Ramos (cell line): ENCODE results near the gene SHB.

Experiments
- in situ Hi-C: fragments of 300-500 bp; cut with MboI; formaldehyde crosslinking; loops from one replicate; pipeline ENCODE4 v1.14.3; 2022; ENCODE audit warnings: low sequenced_read_pairs; ENCODE audit not compliant: unreplicated experiment

SHB gene

GRCh38 chr9:38089387-38090165 lies 20.5 kb upstream of the SHB start:
- in situ Hi-C loops = no loop called here

GRCh38 chr9:38088006-38088925 lies 19.2 kb upstream of the SHB start:
- in situ Hi-C loops = no loop called here

DNA sequence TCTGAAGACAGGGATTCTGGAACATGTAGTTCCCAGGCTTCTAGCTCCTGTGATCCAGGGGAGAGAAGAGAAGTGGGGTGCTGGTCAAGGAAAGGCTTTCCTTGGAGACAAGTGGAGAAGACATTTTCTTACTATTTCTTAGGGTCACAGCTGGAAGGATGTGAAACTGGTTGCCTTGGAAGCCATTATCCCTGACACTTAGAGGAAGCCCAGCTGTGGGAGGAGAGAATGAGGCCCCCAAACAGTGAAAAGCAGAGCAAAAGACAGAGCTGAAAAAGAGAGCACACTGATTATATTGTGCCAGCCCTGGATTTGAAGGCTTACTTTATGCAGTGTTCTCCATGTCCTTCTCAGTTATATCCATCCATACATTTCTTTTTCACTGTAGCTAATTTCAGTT lies 17.5 kb upstream of the SHB start:
- in situ Hi-C loops = no loop called here

GRCh38 chr9:38085308-38085707 lies 16.3 kb upstream of the SHB start:
- in situ Hi-C loops = no loop called here

DNA sequence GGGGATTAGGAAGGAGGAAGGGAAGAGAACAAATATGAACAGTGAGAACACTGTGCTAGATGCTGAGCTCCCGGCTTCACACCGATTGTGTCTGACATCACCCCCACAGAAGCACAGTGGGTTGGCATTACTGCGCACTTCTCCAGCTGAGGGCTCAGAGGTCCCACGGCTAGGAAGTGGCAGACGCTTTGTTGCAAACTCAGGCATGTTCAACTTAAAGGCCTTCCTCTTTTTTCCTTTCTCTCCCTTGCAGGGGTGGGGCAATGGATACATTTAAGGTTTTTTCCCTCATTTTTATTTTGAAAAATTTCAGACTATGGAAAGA lies 15.5 kb upstream of the SHB start:
- in situ Hi-C loops = no loop called here

GRCh38 chr9:38083858-38084555 lies 15.0 kb upstream of the SHB start:
- in situ Hi-C loops = no loop called here

DNA sequence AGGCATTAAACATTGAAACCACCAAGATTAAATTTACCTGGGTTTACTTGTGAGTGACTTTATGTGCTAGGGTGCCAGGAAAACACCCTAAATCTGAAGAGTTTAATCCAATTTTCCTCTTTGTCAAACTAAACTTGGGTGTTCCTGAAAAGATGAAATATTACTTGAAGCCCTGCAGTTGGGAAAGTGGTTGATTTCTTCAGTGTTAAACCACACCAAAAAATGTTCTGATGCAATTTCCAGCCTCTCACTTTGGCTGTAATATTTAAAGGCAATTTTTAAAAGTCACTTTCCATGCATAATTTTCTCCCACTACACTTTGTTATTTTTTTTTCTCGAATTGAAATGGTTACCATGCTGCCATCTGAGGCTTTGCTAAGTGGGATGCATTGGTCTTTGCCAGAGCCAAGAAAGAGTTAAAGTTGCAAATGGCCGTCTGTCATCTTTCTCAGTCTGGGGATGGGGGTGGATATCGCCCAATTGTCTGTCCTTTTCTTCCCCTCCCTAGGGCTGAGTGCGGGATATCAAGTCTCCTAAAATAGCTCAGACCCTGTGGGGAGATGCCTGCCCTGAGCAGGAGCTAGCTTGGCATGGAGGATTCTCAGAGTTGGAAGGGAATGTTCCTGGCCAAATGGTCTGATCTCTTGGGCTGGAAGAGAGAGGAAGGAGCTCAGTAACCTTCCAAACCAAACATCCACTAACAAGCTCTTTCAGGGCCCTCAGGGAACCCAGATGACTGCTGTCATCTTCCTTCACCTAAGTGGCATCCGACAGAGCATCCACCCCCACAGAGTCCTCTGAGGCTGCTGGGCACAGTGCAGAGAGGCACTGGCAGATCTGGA lies 13.6 kb upstream of the SHB start:
- in situ Hi-C loops = no loop called here

DNA sequence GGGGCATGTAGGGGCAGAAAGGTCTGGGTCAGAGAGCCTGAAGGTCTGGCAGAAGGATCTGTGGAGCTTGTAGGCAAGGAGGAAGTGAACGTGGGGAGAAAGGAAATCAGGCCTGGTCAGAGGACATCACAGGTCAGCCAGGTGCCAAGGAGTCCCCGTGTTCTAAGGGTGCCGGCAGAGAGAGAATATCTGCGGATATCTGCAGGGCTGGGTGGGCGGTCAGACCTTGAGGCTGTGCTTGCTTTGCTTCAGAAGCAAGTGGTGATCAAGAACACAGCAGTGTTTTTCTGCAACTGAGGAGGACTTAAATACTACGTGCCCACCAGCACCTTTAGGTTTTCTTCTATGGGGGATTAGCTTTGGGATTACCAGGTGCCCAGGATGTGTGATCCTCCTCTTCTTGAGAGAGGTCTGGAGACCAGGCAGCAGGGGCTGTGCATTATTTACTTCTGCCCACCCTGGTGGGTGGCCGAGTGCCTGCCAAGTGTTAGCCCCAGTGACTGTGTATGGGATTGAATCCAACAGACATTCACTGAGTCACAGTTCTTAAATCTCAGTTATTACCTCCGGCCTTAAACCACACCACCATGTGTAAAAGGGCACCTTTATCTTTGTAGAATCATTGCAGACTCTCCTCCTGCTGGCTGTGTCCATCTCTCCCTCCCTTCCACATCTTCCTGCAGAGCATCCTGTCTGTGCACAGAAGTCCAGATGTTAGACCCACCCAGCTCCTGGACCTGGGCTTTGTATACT lies 12.5 kb upstream of the SHB start:
- in situ Hi-C loops = no loop called here

GRCh38 chr9:38079461-38080031 lies 10.5 kb upstream of the SHB start:
- in situ Hi-C loops = no loop called here

DNA sequence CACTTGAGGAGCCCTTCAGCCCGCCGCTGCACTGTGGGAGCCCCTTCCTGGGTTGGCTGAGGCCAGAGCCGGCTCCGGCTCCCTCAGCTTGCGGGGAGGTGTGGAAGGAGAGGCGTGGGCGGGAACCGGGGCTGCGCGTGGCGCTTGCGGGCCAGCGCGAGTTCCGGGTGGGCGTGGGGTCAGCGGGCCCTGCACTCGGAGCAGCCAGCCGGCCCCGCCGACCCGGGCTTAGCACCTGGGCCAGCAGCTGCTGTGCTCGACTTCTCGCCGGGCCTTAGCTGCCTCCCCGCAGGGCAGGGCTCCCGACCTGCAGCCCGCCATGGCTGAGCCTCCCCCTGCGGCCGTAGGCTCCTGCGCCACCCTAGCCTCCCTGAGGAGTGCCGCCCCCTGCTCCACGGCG lies 6.2 kb upstream of the SHB start:
- in situ Hi-C loops = no loop called here

- in situ Hi-C loops = no loop called here
Measured at GRCh38 chr9:38074441-38074961, 5.5 kb upstream of the SHB start.

- in situ Hi-C loops = no loop called here
Measured at GRCh38 chr9:38073882-38074281, 4.9 kb upstream of the SHB start.

GRCh38 chr9:38071470-38072134 lies 2.6 kb upstream of the SHB start:
- in situ Hi-C loops = no loop called here

DNA sequence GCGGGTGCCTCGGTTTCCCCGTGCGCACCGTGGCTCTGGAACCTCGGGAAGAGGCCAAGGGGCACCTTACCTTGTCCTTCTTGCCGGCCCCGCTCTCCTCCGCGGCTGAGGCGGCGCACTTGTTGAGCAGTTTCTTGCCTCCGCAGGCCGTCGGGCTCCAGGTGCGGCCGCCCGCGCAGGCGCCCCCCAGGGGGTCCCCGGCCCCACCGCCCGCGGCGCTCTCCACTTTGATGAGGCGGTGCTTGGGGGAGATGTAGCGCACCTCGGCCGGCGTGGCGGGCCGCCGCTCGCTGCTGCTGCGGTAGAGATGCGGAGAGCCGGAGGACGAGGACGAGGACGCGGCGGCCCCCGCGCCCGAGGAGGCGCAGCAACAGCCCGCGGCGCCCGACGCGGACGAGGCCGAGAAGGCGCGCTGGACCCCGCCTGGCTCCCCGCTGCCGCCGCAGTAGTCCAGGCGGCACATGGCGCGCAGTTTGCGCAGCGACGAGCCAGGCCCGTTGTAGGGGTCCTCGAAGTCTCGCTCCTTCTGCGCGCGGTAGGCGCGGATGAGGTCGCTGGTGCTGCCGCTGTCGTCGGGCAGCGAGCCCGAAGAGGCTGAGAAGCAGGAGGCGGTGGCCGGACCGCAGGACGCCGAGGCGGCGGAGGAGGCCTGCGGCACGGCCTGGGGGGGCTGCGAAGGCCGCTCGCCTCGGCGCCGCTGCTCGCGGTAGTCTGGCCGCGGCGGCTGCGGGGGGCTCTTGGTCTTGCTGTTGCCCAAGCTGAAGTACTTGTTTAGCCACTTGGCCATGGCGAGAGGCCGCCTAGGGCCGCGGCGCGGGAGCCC lies 957 bp downstream of the SHB start:
- in situ Hi-C loops = no loop called here

GRCh38 chr9:38066914-38067858 lies 1.8 kb downstream of the SHB start:
- in situ Hi-C loops = no loop called here

DNA sequence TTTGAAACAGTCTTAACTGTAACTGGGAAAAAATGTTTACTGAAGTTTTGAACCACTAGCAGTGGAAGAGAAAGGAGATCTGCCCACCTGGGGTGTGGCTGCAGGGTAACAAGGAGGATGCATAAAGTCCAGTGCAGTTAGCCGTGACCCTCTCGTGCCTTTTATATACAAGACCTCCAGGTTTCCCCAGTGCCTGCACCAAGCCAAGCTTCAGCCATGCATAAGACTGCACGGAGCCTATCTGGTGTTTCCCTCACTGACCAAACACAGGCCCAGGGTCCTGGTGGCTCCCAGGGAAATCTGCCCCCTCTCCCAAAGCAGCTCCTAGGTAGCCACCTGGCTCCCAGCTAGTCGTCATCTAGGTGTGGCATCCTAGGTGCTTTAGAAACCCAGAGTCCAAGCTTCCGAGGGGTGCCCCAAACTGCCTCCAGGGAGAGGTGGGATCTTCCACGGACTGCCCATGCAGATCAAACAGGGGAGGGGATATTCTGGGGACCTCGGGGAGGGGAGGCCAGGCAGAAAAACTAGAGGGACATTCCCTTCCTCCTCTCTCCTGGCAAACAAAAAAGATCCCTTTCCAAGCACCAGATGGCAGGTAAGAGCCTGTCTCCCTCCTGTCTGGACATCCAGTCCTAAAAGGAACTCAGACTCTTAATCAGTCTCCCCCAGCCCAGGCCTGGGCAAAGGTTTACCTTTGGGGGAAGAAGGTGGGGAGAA lies 2.7 kb downstream of the SHB start:
- in situ Hi-C loops = no loop called here
